ENCODE measurements around the gene MX2.
"Not testable (repeated sequence)": the region's sequence is repeated elsewhere in the genome, so short reads cannot be mapped to it uniquely, and the experiment has no call there.

MX2 gene

DNA sequence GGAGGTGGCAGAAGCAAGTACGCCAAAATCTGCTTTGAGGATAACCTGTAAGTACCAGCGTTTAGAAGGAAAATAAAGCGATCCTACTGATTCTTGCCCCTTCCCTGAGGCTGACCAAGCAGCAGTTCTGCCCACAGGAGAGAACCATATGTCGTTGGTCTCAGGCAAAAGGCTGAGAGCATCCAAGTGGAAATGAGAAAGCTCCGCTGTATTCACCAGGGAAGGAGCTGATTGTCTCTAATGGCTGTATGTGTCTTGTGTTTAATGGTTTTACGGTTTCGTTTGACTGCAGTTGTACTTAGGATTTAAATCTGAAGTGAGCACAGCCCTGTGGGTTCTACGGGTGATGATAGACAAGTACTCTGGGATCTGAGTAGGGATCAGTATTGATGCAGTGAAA is 23.4 kb upstream of the MX2 start:
- no peak for DNase-seq

DNA sequence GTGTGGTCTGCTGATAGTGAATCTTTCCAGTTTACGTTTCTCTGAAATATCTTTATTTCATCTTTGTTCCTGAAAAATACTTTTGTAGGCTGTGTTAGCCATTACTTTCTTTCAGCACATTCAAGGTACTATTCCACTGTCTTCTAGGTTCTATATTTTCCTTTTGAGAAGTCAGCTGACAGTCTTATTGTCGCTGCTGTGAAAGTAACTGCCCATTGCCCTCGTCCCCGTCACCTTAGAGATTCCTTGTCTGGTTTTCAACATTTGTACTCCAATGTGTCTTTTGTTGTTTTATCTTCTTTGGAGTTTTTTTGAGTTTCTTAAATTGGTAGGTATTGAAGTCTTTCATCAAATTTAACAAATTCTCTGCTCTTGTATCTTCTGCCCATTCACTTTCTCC is 19.8 kb upstream of the MX2 start:
- DNase-seq, result no peak

DNA sequence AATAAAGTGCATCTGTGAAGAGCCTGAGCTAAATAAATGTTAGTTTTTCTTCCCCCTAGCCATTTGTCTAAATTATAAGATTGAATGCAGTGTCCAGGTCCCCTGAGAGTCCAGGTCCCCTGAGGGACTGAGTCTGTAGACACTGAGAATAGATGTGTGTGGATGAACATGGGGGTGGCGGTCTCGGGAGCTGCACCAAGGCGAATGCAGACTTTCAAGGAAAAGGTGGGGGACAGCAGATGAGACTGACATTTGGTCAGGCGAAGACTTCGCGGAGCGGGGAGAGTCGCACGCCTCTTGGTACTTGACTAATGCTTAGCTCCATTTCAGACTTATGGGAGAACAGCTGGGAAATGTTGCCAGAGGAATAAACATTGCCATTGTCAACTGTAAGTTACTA is 17.7 kb upstream of the MX2 start:
- DNase-seq, result no peak

DNA sequence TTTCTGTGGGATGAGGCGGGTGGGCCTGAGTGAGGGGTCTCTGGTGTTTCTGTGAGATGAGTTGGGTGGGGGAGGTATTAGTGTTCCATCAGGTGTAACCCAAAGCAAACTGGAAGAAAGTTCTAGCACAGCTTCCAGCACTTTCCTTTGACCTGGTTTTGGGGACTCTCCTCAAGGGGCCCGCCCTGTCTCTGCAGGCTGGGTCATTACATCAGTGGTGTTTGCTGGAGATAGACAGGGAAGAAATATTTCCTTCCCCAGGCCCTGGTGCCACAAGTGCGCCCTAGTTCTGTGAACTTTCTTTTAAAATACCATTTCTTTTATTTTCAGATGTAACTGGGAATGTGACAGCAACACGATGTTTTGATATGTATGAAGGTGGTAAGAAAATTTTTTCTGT is 16.5 kb upstream of the MX2 start:
- DNase-seq, result no peak

DNA sequence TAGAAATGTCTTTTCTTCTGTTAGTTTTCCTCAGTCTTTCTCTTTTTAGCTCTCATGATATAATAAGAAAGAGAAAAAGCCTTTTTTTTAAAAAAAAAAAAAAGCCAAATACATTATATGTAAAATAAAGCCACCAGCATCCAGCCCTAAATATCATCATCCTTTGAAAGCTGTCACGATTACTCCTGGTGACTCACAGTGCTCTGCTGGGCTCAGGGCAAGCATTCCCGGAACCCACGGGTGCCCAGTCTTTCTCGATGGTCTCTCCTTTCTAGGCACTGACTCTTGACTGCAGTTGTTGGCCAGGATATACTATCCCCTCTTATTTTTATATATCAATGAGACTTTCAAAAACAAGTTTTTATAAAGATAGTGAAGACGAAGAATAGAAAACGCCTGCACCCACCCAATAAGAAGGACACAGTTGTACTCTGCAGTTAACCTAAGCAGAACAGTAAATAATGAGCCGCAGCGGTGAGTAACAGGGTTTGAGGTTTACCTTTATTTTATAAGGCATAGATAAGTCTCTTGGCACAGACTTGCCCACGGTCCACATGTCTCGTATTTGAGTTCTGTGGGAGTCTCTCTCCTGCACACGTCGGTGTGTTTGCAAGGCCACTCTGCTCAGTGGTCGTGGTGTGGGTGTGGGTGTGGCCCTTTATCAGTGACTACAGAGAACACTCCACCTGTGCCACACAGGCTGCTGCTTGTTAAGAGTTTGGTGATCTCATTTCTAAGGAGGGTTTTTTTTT is 15.7 kb upstream of the MX2 start:
- no peak for DNase-seq

DNA sequence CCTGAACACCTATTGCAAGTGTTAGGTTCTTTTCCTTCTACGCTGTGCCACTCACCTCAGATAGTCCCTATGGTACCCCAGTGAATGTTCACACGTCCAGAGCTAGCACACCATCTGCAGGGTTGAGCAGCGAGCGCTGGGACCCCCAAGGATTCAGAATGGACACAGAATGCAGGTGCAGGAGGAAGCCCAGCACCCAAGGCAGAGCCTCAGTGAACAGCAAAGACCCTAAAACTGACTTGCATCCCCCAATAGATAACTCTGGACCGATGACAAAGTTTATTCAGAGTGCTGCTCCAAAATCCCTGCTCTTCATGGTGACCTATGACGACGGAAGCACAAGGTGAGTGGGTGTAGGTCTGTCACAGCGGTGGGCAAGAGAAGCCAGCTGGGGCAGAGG is 15.1 kb upstream of the MX2 start:
- no peak for DNase-seq

DNA sequence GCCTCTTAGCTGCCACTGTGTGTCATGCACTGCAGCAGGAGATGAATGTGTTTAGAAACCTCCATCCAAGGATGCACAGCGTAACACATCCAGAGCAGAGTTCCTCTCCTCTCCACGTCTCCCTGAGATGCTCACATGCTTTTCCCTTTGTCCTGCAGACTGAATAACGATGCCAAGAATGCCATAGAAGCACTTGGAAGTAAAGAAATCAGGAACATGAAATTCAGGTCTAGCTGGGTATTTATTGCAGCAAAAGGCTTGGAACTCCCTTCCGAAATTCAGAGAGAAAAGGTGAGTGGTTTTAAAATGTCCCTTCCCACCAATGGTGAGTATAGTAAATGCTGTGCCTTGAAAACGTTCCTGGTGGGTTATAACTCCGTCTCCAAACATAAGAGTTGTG is 13.4 kb upstream of the MX2 start:
- no peak for DNase-seq

DNA sequence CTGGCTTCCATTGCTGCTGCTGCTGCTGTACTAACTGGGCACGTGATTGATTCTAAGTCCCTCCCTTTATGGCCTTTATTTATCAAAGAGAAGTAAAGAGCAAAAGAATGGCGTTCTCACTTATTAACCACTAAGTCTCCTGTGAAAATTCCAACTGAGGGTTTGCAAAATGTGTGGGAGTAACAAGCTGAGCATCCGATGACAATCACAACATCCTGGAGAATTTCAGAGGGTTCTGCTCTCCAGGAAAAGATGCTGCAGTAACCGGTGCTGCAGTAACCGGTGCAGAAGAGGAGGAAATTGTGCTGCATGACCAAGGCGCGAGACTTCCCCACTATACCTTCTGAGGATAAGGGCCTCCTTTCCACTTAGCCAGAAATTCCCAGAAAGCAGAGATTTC is 12.7 kb upstream of the MX2 start:
- no peak for DNase-seq

DNA sequence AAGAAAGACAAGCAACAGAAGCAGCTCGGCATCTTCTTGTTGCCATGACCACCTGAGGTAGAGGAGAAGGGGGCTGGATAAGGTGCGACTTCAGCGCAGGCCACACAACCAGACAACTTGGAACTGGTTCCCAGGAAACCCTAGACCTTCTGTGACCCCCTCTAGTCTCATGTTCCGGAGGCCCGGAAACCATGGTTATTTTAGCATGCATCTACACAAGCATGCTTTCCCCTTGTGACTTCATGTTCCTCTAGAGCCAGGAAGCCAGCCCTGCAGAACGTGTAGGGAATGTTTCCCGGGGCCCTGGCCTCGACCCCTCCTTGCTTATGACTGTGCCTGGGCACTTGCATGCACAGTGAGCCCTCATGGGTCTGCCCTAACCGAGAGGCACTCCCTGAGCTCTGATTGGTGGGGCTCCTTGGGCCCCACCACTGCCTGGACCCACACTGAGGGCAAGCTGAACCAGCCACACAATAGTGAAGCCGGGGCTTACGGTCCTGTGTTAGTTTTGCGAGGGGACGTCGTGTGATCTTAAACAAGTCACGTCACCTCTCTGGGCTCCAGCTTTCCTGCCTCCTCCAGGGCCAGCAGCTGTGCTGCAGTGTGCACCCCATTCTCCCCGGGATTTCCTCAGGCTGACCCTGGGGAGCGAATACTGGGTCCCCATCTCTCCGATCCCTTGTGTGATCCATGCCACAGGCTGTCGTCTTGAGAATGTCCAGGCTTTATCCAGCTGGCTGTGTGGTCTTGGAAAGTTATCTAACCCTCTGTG is 12.0 kb upstream of the MX2 start:
- DNase-seq, result no peak

DNA sequence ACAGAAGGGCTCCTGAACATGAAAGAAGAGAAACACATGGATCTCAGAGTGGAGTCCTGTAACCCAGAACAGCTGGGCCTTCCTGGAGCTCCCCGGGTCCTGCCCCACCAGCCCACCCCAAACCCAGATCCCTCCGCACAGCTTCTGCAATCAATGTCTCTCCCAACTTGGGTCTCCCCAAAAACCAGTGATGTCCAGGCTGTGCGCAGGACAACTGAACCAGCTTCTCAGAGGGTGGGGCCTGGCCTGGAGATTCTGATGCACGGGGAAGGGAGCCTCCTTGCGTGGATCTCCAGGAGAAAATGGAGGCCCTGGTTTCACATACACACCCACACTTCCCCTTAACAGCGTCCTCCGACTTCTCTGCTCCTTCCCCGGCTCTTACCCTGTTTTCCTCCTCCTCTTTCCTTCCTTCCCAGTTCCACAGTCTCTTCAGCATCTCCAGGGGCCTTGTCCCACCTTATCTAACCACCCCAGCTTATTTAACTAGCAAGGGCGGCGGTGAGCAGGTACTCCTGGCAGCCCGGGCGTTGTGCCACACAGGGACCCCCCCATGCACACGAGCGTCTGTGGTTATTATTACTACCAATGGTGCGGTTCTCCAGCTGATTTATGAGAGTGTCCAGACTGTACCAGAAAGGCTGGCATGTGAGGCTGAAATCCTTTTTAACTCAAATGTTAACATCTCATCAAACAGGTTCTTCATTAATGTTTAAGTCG is 11.2 kb upstream of the MX2 start:
- DNase-seq, result no peak

DNA sequence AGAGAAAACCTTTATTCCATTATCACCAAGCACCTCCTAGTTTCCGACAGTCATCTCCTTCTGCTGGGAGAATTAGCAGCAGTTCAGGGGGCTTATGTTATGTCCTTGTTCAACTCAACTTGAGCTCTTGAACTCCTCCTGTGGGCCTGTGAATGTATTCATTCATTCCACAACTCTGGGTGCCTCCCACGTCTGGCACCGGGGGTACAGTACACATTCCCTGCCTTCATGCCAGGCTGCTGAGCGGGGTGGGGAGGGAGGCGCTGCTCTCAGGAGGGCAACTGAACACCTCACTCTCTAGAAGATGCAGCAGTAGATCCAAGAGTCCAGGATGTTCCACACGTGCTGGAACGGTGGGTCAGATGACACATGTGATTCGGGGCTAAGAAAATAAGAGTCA is 4.3 kb upstream of the MX2 start:
- DNase-seq, result no peak

DNA sequence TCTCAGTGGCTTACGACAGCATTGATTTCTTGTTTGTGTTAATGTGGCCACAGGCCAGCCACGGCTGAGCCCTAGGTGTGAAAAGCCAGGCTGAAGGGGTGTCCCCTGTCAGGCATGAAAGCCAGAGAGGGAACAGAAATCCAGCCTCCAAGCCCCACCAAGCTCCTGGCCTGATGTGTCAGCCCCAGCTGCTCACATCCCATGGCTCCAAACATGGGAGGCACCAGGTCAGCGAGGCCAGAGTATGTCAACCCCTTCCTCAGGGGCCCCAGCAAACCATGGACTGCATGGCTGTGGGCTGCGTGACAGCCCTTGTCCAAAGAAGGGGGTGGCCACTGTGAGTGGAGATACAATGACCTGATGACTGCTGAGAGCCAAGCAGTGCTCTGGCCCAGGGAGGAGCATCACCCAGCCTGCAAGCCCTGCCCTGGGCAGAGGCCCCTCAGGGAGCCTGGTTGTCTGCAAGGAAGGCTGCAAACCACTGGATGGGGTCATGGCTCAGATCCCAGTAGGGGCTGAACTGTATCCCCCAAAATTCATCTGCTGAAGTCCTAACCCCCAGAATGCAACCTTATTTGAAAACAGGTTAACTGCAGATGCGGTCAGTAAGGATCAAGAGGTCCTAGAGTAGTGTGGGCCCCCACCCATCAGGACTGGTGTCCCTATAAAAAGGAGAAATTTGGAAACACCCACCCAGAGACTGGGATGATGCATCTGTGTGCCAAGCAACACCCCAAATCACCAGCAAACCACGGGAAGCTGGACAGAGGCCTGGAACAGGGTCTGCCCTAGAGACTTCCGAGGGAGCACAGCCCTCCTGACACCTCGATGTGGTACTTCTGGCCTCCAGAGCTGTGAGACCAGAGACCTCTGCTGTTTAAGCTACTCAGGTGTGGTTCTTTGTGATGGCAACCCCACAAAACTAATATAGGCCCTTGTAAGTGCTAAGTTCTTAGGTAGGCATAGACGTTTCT is 3.3 kb upstream of the MX2 start:
- no peak for DNase-seq

DNA sequence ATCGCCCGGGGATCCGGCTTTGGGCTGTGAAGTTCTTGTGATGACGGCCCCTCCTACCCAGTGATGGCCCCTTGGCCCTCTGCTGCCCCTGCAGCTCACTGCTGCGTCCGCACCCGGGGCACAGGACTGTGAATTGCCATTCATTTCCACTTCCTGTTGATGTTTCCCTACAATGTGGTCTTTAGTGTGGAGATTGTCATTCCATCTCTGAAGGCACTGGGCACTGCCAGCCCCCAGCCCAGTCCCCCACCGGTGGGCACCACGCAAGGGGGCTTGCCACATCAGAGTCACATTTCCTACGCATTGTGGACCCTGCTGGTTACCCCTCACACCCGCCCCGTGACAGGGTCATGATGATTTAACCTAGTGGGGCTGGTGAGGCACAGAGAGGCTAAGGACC is 2.5 kb upstream of the MX2 start:
- no peak for DNase-seq

DNA sequence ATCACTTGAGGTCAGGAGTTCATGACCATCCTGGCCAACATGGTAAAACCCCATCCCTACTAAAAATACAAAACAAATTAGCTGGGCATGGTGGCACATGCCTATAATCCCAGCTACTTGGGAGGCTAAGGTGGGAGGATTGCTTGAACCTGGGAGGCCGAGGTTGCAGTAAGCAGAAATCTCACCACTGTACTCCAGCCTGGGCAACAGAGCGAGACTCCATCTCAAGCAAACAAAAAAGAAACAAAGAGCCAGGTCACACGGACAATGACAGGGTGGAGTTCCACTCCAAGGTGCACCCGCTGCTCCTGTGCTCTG is 2.1 kb upstream of the MX2 start:
- DNase-seq, result not testable (repeated sequence)

DNA sequence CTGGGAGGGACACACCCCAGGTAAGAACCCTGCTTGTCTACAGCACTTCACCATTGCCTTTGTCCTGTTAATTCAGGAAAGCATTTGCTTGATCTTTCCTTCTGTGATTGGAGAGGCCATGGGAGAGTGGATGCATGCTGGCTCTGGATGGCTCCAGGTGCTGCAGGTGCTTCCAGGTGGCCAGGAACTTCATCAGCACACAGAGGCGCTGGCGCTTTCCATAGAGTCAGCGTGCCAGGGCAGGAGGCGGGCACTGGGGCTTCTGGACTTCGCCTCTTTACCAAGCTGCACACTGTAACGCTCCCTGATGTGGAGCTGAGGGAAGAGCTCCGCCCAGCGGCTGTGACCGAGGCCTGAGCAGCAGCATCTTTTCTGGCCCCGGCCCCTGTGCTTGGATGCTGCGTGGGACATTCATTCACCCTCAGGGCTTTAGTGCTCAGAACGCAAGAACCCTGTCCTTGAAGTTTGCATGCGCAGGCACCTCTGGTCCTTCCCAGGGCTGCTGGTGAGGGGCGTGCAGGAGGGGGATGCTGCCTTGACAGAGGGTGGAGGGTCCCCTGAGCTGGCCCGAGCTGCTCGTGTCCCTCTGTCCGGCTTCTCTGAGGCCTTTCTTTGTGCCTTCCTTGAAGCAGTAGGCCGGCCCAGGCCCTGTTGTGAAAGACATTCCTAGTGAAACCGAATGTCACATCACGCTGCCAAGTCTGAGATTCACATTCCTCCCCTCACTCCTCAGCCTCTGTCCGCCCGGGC is 1.6 kb upstream of the MX2 start:
- DNase-seq, result no peak

DNA sequence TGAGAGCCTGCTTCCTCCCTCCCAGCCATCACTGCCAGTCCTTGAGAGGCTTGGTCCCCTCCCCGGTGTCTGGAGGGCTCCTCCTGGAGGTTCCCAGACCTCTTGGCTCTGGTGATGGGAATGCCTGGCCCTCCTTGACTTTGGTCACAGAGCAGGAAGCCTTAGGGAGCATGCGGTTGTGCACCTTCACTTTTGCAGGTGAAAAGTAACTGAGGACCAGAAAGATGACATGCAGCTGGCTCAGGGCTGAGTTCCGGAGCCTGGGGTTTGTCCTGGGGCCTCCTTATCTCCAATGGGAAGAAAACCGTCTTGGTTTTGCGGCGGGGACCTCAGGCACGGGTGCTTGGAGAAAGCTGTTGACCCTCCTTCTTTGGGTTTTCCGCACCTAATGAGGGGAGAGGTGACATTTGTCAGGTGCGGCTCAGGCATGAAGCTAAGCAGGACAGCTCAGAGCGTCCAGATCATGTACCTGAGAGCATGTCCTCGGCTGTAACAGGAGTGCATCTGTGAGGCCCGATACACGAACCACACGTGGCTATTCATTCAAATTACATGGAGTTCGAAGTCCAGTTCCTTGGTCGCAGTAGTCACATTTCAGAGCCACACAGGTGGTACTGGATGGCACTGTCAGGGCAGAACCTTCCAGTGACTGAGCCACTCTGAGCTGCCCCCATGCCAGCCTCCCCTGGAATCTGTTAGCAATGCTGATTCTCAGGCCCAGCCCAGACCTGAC is 608 bp upstream of the MX2 start:
- no peak for DNase-seq

DNA sequence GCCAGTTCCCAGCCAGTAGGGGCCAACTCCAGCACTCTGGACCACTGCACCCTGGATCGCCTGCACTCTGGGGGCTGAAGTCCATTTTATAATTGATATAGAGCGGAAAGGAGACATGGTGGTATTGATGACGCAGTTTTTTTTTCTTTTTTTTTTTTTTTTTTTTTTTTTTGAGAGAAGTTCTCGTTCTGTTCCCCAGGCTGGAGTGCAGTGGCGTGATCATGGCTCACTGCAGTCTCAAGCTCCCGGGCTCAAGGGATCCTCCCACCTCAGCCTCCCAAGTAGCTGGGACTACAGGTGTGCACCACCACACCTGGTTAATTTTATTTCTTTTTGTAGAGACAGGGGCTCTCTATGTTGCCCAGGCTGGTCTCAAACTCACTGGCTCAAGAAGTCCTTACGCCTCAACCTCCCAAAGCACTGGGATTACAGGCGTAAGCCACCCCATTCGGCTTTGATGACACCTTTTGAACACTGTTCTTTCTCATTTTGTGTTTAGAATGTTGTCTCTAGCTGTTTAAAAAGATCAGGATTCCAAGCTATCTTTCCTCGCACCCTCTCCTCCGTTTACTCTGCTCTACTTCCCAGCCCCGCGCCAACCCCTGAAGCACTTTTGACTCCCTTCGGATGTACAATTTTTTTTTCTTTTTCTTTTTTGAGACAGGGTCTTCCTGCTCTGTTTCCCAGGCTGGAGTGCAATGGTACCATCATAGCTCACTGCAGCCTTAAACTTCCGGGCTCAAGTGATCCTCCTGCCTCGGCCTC is 960 bp downstream of the MX2 start:
- DNase-seq, result no peak

DNA sequence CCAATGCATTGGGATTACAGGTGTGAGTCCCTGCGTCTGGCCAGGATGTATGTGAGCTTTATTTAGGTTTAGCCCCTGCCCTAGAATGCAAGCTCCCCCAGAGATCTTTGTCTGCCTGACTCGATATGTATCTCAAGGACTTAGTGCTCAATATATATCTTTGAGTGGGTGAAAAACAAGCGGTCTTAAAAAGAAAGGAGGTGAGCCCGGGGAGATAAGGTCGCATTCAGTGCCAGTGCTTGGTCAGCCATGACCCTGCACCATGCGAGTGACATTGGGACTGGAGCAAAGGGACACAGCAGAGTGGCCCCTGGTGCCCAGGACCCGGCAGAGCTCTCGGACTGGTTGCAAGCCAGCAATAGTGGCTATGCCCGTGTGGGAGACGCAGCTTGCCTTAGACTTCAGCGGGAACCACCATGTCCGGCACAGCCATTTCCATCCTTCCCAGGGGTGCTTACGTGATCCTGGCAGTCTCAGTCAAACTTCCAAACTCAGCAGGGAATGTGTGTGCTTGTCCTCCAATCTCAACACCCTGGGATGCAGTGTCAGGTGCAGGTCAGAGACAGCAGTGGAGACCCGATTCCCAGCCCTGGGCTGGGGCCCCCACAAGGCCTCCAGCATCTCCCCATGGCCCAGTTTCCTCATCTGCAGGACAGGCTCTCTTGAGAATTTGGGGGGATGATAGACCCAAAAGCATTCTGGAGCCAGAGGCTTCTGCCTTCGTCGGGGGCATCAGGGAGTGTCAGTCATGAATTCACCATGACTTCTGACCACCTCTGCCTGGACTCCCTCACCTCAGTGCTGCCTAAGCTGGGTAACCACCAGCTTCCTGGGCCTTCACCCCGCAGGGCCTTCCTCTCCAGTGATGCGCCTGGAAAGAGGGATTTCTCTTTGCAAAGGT is 1.8 kb downstream of the MX2 start:
- DNase-seq, result no peak

DNA sequence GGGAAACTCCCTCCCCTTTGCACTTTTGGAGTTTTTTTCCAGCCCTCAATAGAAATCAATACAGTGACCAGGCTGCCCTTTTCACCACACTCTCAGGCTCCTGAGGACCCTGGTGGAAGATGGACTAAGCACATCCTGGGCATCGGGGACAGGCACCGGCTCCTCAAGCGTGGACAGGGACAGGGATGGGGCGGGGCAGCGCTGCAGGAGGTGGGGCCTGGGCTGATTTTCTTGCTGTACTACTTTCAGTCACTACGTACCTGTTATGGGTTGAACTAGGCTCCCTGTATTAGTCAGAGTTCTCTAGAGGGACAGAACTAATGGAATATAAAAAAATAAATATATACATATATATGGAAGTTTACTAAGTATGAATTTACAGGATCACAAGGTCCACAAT is 2.5 kb downstream of the MX2 start:
- no peak for DNase-seq

Data from right forelimb (tissue), 1 donor.